Stimulated activated CD4-positive, alpha-beta T cell treated with anti-CD3 and anti-CD28 coated beads, Interleukin-4, amount 100 ng/mL, for 1 hour (primary cell): ENCODE data around the gene ABCD4.
"Not testable (repeated sequence)": the region's sequence is repeated elsewhere in the genome, so short reads cannot be mapped to it uniquely, and the experiment has no call there.

Experiments
- DNase-seq: peaks from one replicate; pipeline ENCODE4 v3.0.0-alpha.2; 2020

ABCD4 gene

GRCh38 chr14:74301594-74302151 lies 1.1 kb downstream of the ABCD4 start:
- DNase-seq: no peak

DNA sequence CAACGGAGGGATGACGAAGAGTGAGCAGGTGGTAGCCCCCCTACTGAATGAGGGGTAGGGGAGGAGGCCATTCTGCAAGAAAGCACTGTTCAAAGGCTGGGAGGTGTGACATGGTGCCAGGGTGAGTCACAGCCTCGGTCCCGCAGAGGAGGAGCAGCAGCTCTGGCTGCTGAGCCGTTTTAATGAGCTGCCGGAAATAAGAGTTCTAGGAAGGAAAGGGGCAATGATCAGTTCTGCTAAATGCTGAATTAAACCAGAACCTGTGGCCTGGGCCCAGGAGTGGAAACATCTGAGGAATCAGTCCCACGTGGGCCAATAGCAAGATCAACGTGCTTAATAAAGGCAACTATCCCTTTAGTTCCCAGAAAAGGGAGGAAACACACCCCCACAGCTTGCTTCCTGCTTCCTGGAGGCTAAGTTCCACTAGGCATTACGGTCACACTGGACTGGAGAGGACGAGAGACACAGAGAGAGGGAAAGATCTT lies 3.6 kb downstream of the ABCD4 start:
- DNase-seq: no peak

- DNase-seq: no peak
These were observed 4.7 kb downstream of the ABCD4 start for GRCh38 chr14:74297986-74298385.

GRCh38 chr14:74296037-74296467 lies 6.7 kb downstream of the ABCD4 start:
- DNase-seq: no peak

GRCh38 chr14:74293606-74294005 lies 9.1 kb downstream of the ABCD4 start:
- no peak for DNase-seq

DNA sequence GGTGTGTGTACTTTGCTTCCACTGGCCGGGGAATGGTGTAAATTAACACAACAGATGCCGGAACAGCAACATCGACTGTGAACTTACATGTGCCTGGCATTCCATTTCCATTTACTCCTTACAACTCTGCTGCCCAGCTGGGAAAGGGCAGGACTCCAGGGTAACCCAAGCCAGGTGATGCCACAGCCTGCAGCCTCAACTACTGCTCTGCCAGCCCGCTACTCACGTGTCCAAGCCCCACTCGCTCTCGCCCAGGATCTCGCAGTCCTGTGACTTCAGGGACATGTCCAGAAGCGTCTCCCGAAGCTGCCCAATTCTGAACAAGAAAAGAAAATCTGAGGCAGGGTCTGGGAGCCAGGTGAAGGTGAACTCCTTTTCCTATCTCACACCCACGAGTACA lies 10.7 kb downstream of the ABCD4 start:
- DNase-seq: no peak

DNA sequence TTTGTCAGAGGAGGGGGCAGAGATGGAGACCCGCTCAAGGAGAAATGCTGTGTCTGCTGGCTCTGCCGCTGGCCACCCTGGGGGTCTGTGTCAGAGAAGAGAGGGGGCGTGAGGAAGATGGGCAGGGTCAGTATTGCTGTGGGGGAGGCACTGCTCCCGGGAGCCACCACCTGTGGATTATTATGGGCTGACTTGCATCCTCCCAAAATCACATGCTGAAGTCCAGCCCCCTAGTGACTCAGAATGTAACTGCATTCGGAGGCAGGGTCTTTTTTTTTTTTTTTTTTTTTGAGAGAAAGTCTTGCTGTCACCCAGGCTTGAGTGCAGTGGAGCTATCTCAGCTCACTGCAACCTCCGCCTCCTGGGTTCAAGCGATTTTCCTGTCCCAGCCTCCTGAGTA lies 12.3 kb downstream of the ABCD4 start:
- DNase-seq: no peak

GRCh38 chr14:74289801-74290200 lies 12.9 kb downstream of the ABCD4 start:
- no peak for DNase-seq

GRCh38 chr14:74286736-74287135 lies 16.0 kb downstream of the ABCD4 start:
- no peak for DNase-seq

GRCh38 chr14:74281069-74281468 lies 21.7 kb downstream of the ABCD4 start:
- no peak for DNase-seq

DNA sequence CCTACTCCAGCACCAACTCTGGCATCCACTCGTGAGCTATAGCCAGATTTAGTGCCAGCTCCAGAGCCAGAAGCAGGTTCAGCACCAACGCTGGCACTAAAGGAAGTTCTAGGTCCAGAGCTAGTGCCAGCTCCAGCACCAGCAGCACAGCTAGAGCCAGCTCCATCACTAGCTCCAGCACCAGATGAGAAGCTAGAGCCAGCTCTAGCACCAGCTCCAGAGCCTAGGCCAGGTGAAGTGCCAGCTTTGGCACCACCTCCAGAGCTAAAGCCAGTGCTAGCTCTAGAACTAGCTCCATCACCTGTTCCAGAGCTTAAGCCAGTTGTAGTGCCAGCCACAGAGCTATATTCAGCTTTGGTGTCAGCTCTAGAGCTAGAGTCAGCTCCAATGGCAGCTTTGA lies 24.7 kb downstream of the ABCD4 start:
- DNase-seq: no peak

GRCh38 chr14:74275241-74275841 lies 27.4 kb downstream of the ABCD4 start:
- no peak for DNase-seq

DNA sequence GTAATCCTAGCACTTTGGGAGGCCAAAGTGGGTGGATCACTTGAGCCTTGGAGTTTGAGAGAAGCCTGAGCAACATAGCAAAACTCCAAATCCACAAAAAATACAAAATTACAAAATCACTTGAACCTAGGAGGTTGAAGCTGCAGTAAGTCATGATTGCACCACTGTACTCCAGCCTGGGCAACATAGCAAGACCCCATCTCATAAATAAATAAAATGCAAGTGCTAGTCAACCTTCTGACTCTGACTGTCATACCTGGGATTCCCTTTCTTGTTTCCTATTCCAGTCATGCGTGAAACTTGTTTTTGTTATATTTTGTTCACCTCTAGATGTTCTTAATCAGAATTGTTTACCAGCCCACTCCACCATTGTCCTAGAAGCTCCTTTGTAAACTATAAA lies 31.4 kb downstream of the ABCD4 start:
- DNase-seq: no peak

DNA sequence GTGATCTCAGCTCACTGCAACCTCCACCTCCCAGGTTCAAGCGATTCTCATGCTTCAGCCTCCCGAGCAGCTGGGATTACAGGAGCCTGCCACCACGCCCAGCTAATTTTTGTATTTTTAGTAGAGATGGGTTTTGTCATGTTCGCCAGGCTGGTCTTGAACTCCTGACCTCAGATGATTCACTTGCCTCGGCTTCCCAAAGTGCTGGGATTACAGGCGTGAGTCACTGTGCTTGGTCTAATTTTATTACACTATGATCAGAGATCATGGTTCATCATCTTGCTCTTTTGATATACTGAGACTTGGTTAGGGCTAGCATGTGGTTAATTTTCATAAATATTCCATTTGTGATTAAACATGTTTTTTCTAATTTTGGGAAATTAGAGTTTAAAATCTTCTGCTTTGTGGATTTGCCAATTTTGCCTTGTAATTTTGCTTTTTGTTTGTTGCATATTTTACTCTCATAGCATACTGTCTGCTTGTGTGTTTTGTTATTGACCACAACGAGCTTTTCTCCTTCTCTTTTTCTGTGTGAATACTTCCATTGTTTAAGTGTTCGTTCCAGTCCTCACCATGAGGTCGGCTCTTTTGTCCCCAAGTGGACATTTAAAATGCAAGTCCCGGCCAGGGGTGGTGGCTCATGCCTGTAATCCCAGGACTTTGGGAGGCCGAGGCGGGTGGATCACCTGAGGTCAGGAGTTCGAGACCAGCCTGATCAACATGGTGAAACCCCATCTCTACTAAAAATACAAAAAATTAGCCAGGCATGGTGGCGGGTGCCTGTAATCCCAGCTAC lies 32.2 kb downstream of the ABCD4 start:
- DNase-seq: not testable (repeated sequence)

DNA sequence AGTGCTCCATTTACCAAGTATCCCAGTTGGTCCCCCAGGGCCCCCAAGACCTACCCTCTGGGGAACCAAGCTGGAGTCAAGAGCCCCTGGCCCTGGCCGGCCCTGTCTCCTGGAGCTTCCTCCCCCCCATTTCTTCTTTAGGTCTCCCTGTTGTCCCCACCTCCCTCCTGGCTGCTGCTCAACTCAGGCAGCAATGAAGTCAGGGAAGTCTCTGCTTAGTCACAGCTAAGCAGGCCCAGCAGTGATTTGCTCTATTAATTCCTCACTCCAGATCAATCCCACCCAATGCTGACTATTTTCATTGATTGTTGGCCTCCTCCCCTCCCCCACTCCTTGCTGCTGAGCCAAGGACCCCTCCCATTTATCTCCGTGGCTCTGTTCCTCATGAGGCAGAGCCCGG lies 35.1 kb downstream of the ABCD4 start:
- DNase-seq: no peak

- no peak for DNase-seq
These were observed 37.3 kb downstream of the ABCD4 start for GRCh38 chr14:74265301-74265965.

GRCh38 chr14:74263921-74264320 lies 38.8 kb downstream of the ABCD4 start:
- no peak for DNase-seq

- no peak for DNase-seq
These were observed 39.6 kb downstream of the ABCD4 start for GRCh38 chr14:74263181-74263580.

- no peak for DNase-seq
These were observed 40.7 kb downstream of the ABCD4 start for GRCh38 chr14:74262076-74262475.

GRCh38 chr14:74261288-74261687 lies 41.4 kb downstream of the ABCD4 start:
- DNase-seq: no peak

DNA sequence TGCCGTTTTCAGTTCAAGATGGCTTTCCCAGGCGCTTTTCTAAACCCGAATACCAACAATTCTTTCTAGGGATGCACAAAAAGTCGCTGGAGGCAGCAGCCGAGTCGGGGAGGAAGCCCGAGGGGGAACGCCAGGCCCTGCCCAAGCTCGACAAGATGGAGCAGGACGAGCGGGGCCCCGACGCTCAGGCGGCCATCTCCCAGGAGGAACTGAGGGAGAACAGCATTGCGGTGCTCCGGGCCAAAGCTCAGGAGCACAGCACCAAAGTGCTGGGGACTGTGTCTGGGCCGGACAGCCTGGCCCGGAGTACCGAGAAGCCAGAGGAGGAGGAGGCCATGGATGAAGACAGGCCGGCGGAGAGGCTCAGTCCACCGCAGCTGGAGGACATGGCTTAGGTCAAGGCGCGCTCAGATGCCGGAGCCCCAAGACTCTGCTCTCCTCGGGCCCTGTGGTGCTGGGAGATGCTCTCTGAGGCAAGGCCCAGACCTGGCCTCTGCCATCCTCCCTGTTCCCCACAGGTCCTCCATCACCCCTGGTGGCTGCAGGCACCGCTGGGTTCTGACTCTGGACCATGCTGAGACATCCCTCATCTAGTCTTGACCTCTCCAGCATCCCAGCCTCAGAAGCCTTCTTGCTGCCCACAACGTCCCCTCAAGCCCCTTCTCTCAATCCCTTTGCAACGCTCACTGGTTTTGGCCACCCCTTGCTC lies 42.1 kb downstream of the ABCD4 start:
- DNase-seq: no peak

DNA sequence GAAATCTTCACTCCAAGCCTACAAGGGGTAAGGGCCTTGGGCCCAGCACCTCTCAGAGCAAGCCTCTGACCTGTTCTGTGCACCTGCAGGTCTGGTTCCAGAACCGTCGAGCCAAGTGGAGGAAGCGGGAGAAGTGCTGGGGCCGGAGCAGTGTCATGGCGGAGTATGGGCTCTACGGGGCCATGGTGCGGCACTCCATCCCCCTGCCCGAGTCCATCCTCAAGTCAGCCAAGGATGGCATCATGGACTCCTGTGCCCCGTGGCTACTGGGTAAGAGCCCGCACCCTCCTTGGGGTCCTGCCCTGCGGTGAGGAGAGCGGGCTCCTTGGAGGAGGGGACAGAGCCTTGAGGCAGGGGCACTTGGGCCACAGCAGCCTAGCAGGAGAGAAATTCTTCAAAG lies 43.2 kb downstream of the ABCD4 start:
- DNase-seq: no peak

DNA sequence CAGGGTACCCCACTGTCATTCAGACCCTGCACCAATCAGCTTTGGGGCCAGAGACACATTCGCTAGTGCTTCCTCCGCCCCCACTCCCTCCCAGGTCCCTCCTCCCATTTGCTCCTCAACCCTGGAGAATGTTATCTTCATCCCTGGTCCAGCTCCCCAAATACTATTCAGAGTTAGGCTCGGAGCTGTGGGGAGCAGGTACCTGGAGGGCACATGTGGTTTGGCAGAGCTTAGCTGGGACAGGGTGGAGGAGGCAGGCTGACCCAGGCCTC lies 44.0 kb downstream of the ABCD4 start:
- DNase-seq: no peak
